HG03025 (cell line): ENCODE measurements around the gene MDFI.

Source experiments
- ATAC-seq: cut with Tn5 transposase; IDR thresholded peaks from one replicate; pipeline ENCODE4 v1.9.1; 2021; ENCODE audit warnings: mild to moderate bottlenecking, moderate library complexity; ENCODE audit not compliant: unreplicated experiment, low FRiP score

The MDFI gene

GRCh38 chr6:41684311-41685180, 46.3 kb downstream of the MDFI start:
- ATAC-seq, result no peak

GRCh38 chr6:41685641-41686380, 47.5 kb downstream of the MDFI start:
- no peak for ATAC-seq

- no peak for ATAC-seq
These were observed 49.4 kb downstream of the MDFI start for GRCh38 chr6:41687501-41688175.

- ATAC-seq, result no peak
These were observed 50.1 kb downstream of the MDFI start for GRCh38 chr6:41688256-41688965.

GRCh38 chr6:41689171-41690008, 51.1 kb downstream of the MDFI start:
- no peak for ATAC-seq

- no peak for ATAC-seq
These were observed 52.5 kb downstream of the MDFI start for GRCh38 chr6:41690541-41691330.

- ATAC-seq, result no peak
These were observed 53.3 kb downstream of the MDFI start for GRCh38 chr6:41691426-41692079.

- ATAC-seq, result no peak
These were observed 53.9 kb downstream of the MDFI start for GRCh38 chr6:41692080-41692675.

- no peak for ATAC-seq
These were observed 54.5 kb downstream of the MDFI start for GRCh38 chr6:41692730-41693129.

GRCh38 chr6:41693281-41694240, 55.3 kb downstream of the MDFI start:
- no peak for ATAC-seq

GRCh38 chr6:41694815-41695526, 56.7 kb downstream of the MDFI start:
- ATAC-seq, result no peak

- ATAC-seq, result no peak
These were observed 57.6 kb downstream of the MDFI start for GRCh38 chr6:41695825-41696224.

- no peak for ATAC-seq
These were observed 58.5 kb downstream of the MDFI start for GRCh38 chr6:41696788-41697187.

GRCh38 chr6:41697861-41698781, 59.9 kb downstream of the MDFI start:
- ATAC-seq, result no peak

- no peak for ATAC-seq
These were observed 60.8 kb downstream of the MDFI start for GRCh38 chr6:41699063-41699462.
